Hepatocyte (in vitro differentiated cells): Measurements from ENCODE around the gene CILP. TPM values are rescaled to one million over a fixed set of nuclear protein-coding genes. Genes with fewer than 3 reads are reported as not detected.

ENCODE experiments used
- DNase-seq: peaks from one replicate; pipeline ENCODE4 v3.0.0-alpha.2; 2016; ENCODE audit warnings: low spot score
- H2AFZ ChIP-seq: fragments of 200-600 bp; sonication (generic); 2 replicates; pipeline ENCODE4 v1.6.0; 2016; ENCODE audit warnings: antibody characterized with exemption, mild to moderate bottlenecking
- H3K27ac ChIP-seq: fragments of 200-600 bp; sonication (generic); 2 replicates; pipeline ENCODE4 v1.5.1; 2016; ENCODE audit warnings: mild to moderate bottlenecking
- H3K27me3 ChIP-seq: fragments of 200-600 bp; sonication (generic); 2 replicates; pipeline ENCODE4 v1.6.1; 2016
- H3K36me3 ChIP-seq: fragments of 200-600 bp; sonication (generic); replicated peaks from 2 replicates; pipeline ENCODE4 v1.5.1; 2016; ENCODE audit warnings: low read depth; ENCODE audit not compliant: insufficient read depth
- H3K4me1 ChIP-seq: fragments of 200-600 bp; sonication (generic); 2 replicates; pipeline ENCODE4 v1.5.1; 2016; ENCODE audit warnings: mild to moderate bottlenecking, moderate library complexity; ENCODE audit not compliant: insufficient read depth
- H3K4me2 ChIP-seq: fragments of 200-600 bp; sonication (generic); 2 replicates; pipeline ENCODE4 v1.6.0; 2016
- H3K4me3 ChIP-seq: fragments of 200-600 bp; sonication (generic); 2 replicates; pipeline ENCODE4 v1.5.1; 2016; ENCODE audit warnings: mild to moderate bottlenecking
- H3K79me2 ChIP-seq: fragments of 200-600 bp; sonication (generic); 2 replicates; pipeline ENCODE4 v1.6.0; 2017; ENCODE audit warnings: mild to moderate bottlenecking
- H3K9me2 ChIP-seq: fragments of 200-600 bp; sonication (generic); replicated peaks from 2 replicates; pipeline ENCODE4 v1.6.0; 2017; ENCODE audit warnings: mild to moderate bottlenecking; ENCODE audit not compliant: insufficient read depth
- H3K9me3 ChIP-seq: fragments of 200-600 bp; sonication (generic); 2 replicates; pipeline ENCODE4 v1.5.1; 2016; ENCODE audit warnings: low read depth, mild to moderate bottlenecking
- H4K20me1 ChIP-seq: fragments of 200-600 bp; sonication (generic); 2 replicates; pipeline ENCODE4 v1.6.0; 2016; ENCODE audit warnings: mild to moderate bottlenecking; ENCODE audit not compliant: insufficient read depth, poor library complexity, severe bottlenecking
- EZH2 ChIP-seq: fragments of 200-600 bp; sonication (generic); IDR thresholded peaks from 2 replicates; pipeline ENCODE4 v1.6.1; 2016; ENCODE audit warnings: antibody characterized with exemption, mild to moderate bottlenecking, borderline replicate concordance
- EZH2phosphoT487 ChIP-seq: fragments of 200-600 bp; sonication (generic); IDR thresholded peaks from one replicate; pipeline ENCODE4 v1.6.1; 2018; ENCODE audit warnings: antibody characterized with exemption, mild to moderate bottlenecking, low read depth, moderate library complexity; ENCODE audit not compliant: unreplicated experiment, severe bottlenecking
- WGBS: methylation state at CpG from one replicate; pipeline ENCODE4 v1.1.6; 2016; ENCODE audit warnings: low lambda C conversion rate; ENCODE audit errors: missing lambda C conversion rate; 5-methylcytosine and 5-hydroxymethylcytosine counted together
- polyA plus RNA-seq: library from polyadenylated mRNA; unstranded; fragments of >200 nt; fragmentation: Nextera tagmentation; extraction: Ambion mirVana; gene quantifications from 2 replicates; pipeline ENCODE4 v1.2.1, GENCODE V29; 2016
- total RNA-seq: library from RNA; depleted of rRNA; stranded (reverse); fragments of >200 nt; gene quantifications from 2 replicates; pipeline ENCODE4 v1.2.3, GENCODE V29; 2014
- TF ChIP-seq, protein P1 (sequence below): fragments of 200-600 bp; sonication (generic); IDR thresholded peaks from 2 replicates; pipeline ENCODE4 v1.5.1; 2016; ENCODE audit warnings: antibody characterized with exemption, mild to moderate bottlenecking; ENCODE audit not compliant: poor library complexity

CILP gene
- total and polyA plus RNA-seq, 2 experiments from 2014 or later = 67.1 to 96.4 TPM

DNA sequence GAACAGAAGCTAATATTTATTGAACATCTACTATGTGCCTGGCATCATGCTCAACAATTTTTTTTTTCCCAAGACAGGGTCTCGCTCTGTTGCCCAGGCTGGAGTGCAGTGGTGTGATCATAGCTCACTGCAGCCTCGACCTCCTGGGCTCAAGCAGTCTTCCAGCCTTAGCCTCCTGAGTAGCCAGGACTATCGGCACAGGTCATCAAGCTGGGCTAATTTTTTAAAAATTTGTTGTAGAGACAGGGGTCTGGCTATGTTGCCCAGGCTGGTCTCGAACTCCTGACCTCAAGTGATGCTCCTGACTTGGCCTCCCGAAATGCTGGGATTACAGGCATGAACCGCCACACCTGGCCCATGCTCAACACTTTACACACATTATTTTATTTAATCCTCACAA is 35.7 kb upstream of the CILP start:
- Histone ChIP-seq H2AFZ (no peak overlapping the region), H3K27ac (peak overlapping the region; percentile 91), H3K4me3 (no peak overlapping the region), H3K9me2 (no peaks in the 10 kb centered on the region), H3K79me2 (no peaks in the 10 kb centered on the region), H3K9me3 (no peaks in the 10 kb centered on the region), H3K36me3 (no peaks in the 10 kb centered on the region), H3K4me2 (no peak overlapping the region), H3K27me3 (no peaks in the 10 kb centered on the region), H3K4me1 (peaks cover 27% of the 10 kb centered on the region), H4K20me1 (no peaks in the 10 kb centered on the region)
- TF ChIP-seq EZH2 = no peak
- TF ChIP-seq EZH2phosphoT487 = no peak
- TF ChIP-seq, protein P1, sequence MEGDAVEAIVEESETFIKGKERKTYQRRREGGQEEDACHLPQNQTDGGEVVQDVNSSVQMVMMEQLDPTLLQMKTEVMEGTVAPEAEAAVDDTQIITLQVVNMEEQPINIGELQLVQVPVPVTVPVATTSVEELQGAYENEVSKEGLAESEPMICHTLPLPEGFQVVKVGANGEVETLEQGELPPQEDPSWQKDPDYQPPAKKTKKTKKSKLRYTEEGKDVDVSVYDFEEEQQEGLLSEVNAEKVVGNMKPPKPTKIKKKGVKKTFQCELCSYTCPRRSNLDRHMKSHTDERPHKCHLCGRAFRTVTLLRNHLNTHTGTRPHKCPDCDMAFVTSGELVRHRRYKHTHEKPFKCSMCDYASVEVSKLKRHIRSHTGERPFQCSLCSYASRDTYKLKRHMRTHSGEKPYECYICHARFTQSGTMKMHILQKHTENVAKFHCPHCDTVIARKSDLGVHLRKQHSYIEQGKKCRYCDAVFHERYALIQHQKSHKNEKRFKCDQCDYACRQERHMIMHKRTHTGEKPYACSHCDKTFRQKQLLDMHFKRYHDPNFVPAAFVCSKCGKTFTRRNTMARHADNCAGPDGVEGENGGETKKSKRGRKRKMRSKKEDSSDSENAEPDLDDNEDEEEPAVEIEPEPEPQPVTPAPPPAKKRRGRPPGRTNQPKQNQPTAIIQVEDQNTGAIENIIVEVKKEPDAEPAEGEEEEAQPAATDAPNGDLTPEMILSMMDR = no peak
- no peak for DNase-seq
- 98% methylated on average over 6 of the region's 6 CpGs for WGBS

DNA sequence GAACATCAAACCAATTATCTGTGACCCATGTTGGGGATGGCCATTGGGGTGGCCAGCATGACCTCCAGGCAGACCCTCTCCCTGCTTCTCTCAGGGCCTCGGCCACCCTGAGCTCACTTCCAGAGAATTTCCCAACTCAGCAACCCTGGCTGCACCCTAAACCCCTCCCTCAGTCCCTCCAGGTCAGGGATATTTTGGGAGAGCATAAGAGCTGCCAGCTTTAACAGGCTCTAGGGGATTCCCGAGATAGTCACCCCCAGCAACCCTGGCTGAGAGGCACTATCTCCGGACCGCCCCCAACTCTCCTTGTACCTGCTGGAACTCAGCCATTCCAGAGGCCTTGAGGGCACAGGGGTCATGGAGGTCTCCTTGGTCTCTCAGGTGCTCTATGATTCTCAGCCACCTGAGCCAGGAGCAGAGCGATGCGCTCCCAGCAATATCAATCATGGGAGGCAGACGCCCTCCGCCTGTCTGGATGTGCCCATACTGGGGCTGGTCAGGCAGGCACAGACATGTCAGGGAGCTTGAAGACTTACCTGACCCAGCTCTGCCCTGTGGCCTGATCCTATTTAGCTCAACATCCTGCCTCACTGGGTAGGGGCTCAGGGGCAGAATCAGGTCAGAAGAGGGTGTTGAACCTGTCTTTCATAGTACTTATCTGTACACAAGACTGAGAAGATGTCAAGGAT is 34.9 kb upstream of the CILP start:
- H3K79me2 ChIP-seq = no peaks in the 10 kb centered on the region
- no peak overlapping the region for H3K4me2 ChIP-seq
- peaks cover 25% of the 10 kb centered on the region for H3K4me1 ChIP-seq
- no peaks in the 10 kb centered on the region for H4K20me1 ChIP-seq
- no peaks in the 10 kb centered on the region for H3K9me2 ChIP-seq
- no peak overlapping the region for H3K4me3 ChIP-seq
- 82% methylated on average over 8 of the region's 8 CpGs for WGBS
- no peak for DNase-seq
- no peaks in the 10 kb centered on the region for H3K27me3 ChIP-seq
- no peak for TF ChIP-seq EZH2
- TF ChIP-seq EZH2phosphoT487 = no peak
- TF ChIP-seq, protein P1 = no peak
- peak overlapping the region; percentile 91 for H3K27ac ChIP-seq
- H3K9me3 ChIP-seq = no peaks in the 10 kb centered on the region
- H3K36me3 ChIP-seq = no peaks in the 10 kb centered on the region
- no peak overlapping the region for H2AFZ ChIP-seq

DNA sequence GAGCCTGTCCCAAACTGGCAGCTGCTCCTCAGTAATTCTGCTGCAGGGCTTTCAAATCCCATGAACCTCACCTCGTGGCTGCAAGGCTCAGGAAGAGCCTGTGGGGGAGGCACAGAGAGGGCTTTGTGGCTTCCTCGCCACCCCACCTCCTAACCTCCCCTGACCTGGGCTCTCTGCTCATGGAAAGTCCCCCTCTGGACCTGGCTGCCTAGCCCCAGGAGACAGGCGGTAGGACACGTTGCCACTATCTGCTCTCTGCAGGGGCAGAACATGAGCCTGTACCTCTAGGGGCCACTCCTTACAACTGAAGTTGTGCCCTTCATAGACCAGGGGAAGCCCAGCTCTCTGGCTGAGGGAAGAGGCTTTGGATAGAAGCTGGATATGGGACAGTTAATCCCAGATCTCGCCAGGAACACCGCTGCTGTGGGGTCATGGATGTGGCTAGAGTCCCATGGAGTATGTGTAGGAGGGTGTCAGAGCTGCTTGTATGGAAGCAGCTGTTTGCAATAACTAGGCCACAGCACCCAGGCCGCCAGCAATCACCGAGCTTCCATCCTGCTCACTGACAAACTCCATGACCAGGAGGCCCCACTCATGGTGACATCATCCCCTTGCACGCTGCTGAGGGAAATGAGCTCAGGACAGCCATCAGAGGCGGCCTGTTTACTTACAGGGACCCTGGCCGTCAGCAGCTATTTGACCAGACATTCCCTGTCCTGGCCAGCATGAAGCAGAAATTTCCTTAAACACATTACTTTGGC is 34.0 kb upstream of the CILP start:
- Histone ChIP-seq H3K36me3 (no peaks in the 10 kb centered on the region), H3K27ac (peak overlapping the region; percentile 91), H3K4me3 (no peak overlapping the region), H3K4me2 (no peak overlapping the region), H3K9me2 (no peaks in the 10 kb centered on the region), H4K20me1 (no peaks in the 10 kb centered on the region), H3K9me3 (no peaks in the 10 kb centered on the region), H3K27me3 (no peaks in the 10 kb centered on the region), H3K79me2 (no peaks in the 10 kb centered on the region), H2AFZ (no peak overlapping the region), H3K4me1 (peaks cover 24% of the 10 kb centered on the region)
- peak; percentile 73 for DNase-seq
- TF ChIP-seq, protein P1 = no peak
- TF ChIP-seq EZH2phosphoT487 (no peak), EZH2 (no peak)
- WGBS = 64% methylated on average over 11 of the region's 11 CpGs
